NCI-H2227 treated with DMSO at 0.1 percent for 48 hours (cell line): Measurements from ENCODE around the gene KIAA2012.
A peak's percentile ranks its signal among the peaks of the same experiment; 100 is the strongest.

Experiments
- DNase-seq: peaks from one replicate; lab custom pipeline; 2025; lab: John Stamatoyannopoulos, UW

The KIAA2012 gene

DNA sequence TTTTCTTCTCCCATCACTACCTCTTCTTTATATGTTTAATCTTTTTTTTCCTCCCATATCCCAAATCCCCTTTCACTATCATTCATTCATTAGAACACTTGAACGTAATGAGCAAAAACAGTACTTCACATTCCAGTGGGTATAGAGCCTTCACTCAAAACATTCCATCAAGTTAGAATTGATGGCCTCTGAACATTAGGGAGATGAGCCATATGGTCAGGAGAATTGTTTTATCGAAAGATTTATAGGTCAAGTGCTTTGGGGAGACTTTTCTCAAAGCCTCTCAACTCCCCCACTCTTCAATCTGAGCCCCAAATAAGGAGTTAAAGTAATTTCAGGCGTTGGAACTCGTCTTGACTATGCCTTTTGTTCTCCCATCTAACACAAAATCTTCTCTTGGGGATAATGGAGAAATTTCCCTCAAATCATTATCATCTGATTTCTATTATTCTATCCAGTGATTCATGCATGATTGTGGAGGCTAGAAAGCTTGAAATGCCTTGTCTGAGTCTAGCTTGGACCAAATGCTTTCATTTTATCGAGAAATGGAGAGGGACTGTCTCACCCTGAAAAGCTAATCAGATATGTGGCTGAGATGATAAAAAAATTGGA, 79.2 kb downstream of the KIAA2012 start:
- no peak for DNase-seq

DNA sequence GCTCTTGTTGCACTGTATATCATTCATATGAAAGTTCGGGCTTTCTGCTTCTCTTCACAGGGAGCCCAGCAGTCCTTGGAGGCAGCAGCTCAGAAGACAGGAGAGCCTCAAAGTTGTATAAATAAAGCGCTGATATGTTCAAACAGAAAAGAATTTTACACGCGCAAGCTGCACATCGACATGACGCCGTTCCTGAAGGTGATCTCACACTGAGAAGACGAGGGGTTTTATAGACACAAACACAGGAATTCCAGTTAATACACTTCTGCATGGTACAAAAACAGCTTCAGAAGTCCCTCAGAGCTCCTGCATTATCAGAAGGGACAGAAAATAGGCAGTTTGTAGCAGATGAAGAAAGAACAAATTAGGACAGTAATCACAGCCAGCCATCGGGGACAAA, 81.6 kb downstream of the KIAA2012 start:
- no peak for DNase-seq

- DNase-seq, result no peak
Measured at GRCh38 chr2:202157211-202157990, 84.3 kb downstream of the KIAA2012 start.

- DNase-seq, result no peak
Measured at GRCh38 chr2:202158796-202159195, 85.7 kb downstream of the KIAA2012 start.

GRCh38 chr2:202161151-202161835, 88.2 kb downstream of the KIAA2012 start:
- DNase-seq, result peak; percentile 41

- DNase-seq, result no peak
Measured at GRCh38 chr2:202164411-202164810, 91.4 kb downstream of the KIAA2012 start.

- no peak for DNase-seq
Measured at GRCh38 chr2:202165208-202165607, 92.2 kb downstream of the KIAA2012 start.

- no peak for DNase-seq
Measured at GRCh38 chr2:202165945-202166344, 92.9 kb downstream of the KIAA2012 start.

GRCh38 chr2:202169131-202169530, 96.1 kb downstream of the KIAA2012 start:
- DNase-seq, result no peak

DNA sequence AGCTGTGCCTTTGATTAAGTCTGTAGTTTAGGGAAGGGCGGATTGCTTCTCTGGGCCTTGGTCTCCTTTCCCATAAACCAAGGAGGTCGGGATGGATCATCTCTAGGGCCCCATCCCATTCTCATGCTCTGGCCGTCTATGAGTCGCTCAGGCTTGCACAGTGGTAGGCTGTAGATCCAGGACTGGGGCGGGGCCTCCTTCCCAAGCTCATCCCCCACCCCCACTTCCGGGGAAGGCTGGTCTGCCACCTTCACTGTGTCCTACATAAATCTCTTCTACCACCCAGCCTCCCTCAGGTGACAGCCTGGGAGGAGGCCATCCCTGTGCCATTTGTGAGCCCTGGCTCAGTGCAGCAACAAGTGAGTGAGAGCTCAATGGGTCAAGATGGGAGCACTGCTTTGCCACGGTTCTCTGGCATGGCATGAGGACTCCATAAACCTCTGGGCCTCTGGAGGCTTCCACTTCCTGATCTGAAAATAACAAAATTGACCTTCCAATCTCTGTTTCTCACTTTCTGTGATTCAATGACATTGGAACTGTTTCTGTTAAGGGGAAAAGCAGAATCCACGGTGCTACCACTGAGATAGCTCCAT, 96.9 kb downstream of the KIAA2012 start:
- no peak for DNase-seq

DNA sequence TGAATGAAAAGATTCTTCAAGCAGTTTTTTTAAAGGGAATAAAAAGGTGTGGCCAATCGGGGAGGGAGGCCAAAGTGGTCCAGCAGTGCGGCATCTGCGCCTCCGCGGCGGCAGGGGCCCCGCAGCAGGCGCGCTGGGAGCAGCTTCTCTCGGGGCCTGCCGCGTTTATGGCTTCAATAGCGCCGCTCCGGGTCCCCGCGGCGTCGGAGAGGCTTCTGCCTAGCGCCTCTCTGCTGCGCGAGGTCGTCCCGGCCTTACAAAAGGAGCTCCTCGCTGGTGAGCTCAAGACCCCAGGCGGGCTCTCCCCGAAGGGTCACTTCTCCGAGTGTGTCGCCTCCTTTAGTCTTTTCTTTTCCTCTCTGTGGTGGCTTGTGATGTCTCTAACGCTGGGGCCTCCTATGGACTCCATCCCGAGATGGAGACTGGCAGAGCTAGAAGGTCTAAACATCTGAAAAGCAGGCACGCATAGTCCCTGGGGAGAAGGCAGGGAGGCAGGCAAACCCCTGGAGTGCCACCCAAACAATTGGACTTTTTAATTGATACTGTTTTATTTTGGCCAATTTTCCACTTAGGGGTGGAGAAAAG, 98.3 kb downstream of the KIAA2012 start:
- peak; percentile 75 for DNase-seq

DNA sequence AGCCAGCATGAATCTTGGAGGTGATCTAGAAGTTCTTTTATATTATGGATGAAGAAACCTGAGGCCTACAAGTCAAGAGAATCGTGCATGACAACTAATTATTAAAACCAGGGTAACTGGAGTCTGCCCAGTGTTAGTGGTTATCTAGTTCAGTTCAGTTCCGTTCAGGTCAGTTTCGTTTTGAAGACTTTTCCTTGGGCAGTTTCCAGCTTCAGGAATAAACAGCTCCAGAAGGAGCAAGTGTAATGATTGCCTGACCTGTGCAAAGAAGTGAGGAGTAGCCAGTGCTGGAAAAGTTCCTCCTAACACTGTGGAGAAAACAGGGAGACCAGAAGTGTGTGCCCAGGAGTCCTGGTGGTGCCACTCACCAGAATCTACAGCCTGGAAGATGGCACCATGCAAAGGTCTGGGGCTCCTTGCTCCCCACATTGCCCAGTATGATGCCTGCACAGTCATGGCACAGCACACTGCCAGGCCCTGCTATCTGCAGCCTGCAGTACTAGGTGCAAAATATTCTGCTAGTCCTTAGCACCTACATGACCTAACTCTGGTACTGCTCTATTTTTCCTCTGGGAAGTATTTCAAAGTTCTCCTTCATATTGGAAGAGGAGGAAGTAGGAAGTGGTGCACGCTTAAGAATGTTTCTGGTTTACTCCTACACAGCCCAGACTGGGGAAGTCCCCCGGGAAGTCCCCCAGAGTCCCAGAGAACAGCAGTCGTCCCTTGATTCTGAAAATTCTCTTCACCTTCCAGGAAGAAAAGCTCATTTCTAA, 99.6 kb downstream of the KIAA2012 start:
- DNase-seq, result no peak

- DNase-seq, result peak; percentile 72
Measured at GRCh38 chr2:202178346-202178958, 105.4 kb downstream of the KIAA2012 start.

DNA sequence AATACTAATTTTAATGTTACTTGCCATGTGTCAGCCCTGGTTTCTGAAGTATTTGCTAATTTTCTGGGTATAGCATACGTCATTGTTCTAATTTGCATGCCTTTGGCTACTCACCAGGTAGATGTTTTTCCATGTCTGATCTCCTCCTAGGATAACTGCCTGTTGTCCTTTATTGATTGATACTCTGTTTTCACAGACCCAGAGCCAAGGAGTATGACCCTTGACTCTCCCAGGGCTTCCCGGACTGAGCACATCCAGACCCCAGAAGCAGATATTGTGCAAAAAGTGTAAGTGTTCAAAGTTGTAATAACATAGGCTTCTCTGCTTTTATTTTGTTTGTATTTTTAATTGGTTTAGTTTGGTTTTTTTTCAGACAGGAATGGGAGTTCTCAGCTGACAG, 111.5 kb downstream of the KIAA2012 start:
- DNase-seq, result no peak

DNA sequence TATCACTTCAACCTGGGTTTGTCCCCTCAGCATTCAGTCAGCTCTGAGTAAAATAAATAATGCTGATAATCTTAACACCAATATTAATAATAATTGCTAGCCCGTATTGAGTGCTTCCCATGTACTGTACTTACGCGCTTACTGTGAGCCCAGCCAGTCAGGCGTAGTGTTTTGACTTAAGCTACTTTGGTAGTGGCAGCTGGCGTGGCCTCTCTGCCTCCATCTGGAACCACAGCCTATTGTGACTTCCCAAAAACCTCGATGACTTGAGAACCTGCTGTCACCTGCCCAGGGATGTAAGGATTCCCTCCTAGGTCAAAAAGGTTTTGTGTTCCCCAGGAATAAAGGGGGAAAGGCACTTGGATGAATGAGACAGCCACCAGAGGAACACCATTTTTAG, 112.1 kb downstream of the KIAA2012 start:
- DNase-seq, result no peak

DNA sequence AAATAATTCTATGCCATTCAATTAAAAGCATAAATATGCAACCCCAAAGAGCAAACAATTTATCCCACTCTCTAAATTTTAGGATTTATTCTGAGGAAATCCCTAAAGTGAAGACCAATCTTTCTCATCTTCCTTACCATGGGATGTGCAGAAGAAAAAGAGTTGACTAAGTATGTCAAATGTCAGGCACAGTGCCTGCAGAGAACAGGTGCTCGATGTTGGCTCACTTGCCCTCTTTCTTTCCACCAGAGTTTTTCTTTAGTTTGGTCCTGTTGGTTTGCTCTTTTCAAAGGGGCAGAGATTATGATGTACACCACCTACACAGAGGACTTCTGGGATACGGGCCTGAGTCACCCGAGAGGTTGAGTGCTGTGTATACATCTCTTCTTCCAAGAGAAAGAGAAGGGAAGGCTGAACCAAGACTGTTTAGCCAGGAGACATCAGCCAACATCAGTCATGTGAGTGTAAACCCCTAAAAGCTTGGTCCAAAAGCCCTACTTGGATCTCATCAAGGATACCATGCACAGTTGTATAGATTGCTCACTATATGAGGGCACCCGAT, 113.7 kb downstream of the KIAA2012 start:
- no peak for DNase-seq

DNA sequence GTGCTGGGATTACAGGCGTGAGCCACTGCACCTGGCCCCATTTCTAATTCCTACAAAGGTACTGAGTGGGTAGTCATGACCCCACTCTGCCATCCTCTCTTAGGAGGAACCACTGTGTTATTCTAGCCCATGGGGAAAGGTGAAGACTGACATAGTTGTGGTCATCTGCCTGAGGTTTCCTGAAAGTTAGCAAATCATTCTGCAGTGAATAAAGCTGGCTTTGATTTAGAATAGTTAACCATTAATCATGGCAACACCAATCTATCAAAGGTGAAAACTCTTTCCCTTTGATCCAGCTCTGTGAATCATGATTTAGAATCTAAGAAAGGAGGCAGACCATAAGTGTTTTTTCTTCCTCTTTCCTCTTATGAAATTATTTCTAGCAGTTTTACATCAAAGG, 114.5 kb downstream of the KIAA2012 start:
- no peak for DNase-seq

GRCh38 chr2:202193305-202193704, 120.2 kb downstream of the KIAA2012 start:
- no peak for DNase-seq

DNA sequence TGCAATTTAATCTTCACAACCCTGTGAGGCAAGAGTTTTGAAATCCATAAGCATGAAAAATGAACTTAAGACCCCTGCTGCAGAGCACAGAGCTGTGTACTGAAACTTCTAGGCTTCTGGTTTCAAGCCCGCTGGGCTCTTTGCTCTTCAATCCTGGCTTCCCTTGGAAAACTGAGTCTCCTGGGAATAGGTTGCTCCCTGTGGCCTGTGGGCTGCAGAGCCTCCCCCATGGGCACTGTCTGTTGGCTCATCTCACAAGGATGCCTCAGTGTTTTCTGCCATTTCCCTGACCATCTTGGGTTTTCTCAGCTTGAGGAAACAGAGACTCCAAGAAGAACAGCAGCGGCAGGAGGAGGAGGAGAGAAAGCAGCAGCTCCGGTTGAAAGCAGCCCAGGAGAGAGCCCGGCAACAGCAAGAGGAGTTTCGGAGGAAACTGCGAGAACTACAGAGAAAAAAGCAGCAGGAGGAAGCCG, 120.9 kb downstream of the KIAA2012 start:
- DNase-seq, result no peak

- DNase-seq, result no peak
Measured at GRCh38 chr2:202194418-202194817, 121.4 kb downstream of the KIAA2012 start.

DNA sequence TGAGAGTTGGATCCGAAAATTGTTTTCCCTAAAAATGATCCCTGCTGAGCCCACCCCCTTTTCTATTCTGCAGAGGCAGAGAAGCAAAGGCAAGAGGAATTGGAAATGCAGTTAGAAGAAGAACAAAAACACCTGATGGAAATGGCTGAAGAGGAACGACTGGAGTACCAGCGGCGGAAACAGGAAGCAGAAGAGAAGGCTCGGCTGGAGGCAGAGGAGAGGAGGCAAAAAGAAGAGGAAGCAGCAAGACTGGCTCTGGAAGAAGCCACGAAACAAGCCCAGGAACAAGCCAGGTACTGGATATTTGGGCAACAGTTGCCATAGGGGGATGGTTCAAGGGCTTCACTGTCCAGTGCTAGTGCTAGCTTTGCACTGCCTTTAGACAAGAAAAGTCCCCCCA, 123.7 kb downstream of the KIAA2012 start:
- DNase-seq, result no peak
